Measurements from ENCODE around the gene PSME1. TPM values are rescaled to one million over a fixed set of nuclear protein-coding genes. Genes with fewer than 3 reads are reported as not detected.

The PSME1 gene
- polyA plus RNA-seq, 1 donor from 2014 or later = 55.8 TPM

GRCh38 chr14:24181371-24182077, 45.5 kb downstream of the PSME1 start:
- no peak for TF ChIP-seq REST (IDR thresholded peaks at IDR 0.05; ENCODE audit: borderline replicate concordance)
- no peak for TF ChIP-seq EZH2 (IDR thresholded peaks at IDR 0.05; ENCODE audit: borderline replicate concordance, insufficient read depth, low read length, poor library complexity, severe bottlenecking)
- no peak for TF ChIP-seq MXI1 (conservative IDR thresholded peaks at IDR 0.05; ENCODE audit: poor library complexity, severe bottlenecking)
- no peak for TF ChIP-seq POLR2AphosphoS5 (IDR thresholded peaks at IDR 0.05)
- TF ChIP-seq, protein P1, sequence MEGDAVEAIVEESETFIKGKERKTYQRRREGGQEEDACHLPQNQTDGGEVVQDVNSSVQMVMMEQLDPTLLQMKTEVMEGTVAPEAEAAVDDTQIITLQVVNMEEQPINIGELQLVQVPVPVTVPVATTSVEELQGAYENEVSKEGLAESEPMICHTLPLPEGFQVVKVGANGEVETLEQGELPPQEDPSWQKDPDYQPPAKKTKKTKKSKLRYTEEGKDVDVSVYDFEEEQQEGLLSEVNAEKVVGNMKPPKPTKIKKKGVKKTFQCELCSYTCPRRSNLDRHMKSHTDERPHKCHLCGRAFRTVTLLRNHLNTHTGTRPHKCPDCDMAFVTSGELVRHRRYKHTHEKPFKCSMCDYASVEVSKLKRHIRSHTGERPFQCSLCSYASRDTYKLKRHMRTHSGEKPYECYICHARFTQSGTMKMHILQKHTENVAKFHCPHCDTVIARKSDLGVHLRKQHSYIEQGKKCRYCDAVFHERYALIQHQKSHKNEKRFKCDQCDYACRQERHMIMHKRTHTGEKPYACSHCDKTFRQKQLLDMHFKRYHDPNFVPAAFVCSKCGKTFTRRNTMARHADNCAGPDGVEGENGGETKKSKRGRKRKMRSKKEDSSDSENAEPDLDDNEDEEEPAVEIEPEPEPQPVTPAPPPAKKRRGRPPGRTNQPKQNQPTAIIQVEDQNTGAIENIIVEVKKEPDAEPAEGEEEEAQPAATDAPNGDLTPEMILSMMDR (IDR thresholded peaks at IDR 0.05; ENCODE audit: poor library complexity, severe bottlenecking) = no peak
- no peak for TF ChIP-seq SMC3 (conservative IDR thresholded peaks at IDR 0.05; ENCODE audit: poor library complexity)
- TF ChIP-seq TAF1 (IDR thresholded peaks at IDR 0.05; ENCODE audit: low read depth) = no peak
- no peak for TF ChIP-seq EP300 (conservative IDR thresholded peaks at IDR 0.05; ENCODE audit: poor library complexity, severe bottlenecking)
- no peak for TF ChIP-seq RAD21 (conservative IDR thresholded peaks at IDR 0.05)
- no peaks in the 10 kb centered on the region for H3K9me2 ChIP-seq (ENCODE audit: insufficient read depth, low read length)
- H3K4me2 ChIP-seq (ENCODE audit: low read length) = no peak overlapping the region
- H3K4me3 ChIP-seq (ENCODE audit: low read length) = no peak overlapping the region
- no peak overlapping the region for H3K9ac ChIP-seq (ENCODE audit: low read length)
- no peak overlapping the region for H3K27ac ChIP-seq (ENCODE audit: low read length)
- no peaks in the 10 kb centered on the region for H3K27me3 ChIP-seq (ENCODE audit: insufficient read depth, low read depth, low read length)
- H4K20me1 ChIP-seq (ENCODE audit: insufficient read depth) = no peaks in the 10 kb centered on the region
- H3K36me3 ChIP-seq (ENCODE audit: insufficient read depth, low read length) = no peaks in the 10 kb centered on the region
- H3F3A ChIP-seq (ENCODE audit: insufficient read depth, low read length, poor library complexity, severe bottlenecking) = no peaks in the 10 kb centered on the region
- H2AFZ ChIP-seq (ENCODE audit: low read depth, low read length) = no peak overlapping the region
- H3K79me2 ChIP-seq (replicated peaks; ENCODE audit: insufficient read depth, low read length) = no peaks in the 10 kb centered on the region
- H3K9me3 ChIP-seq (ENCODE audit: low read length) = no peaks in the 10 kb centered on the region

GRCh38 chr14:24182110-24182882, 46.3 kb downstream of the PSME1 start:
- TF ChIP-seq, protein P1 (IDR thresholded peaks at IDR 0.05; ENCODE audit: poor library complexity, severe bottlenecking) = no peak
- TF ChIP-seq TAF1 (IDR thresholded peaks at IDR 0.05; ENCODE audit: low read depth) = no peak
- TF ChIP-seq POLR2AphosphoS5 (IDR thresholded peaks at IDR 0.05) = no peak
- no peak for TF ChIP-seq RAD21 (conservative IDR thresholded peaks at IDR 0.05)
- no peak for TF ChIP-seq MXI1 (conservative IDR thresholded peaks at IDR 0.05; ENCODE audit: poor library complexity, severe bottlenecking)
- Histone ChIP-seq H3K27me3 (ENCODE audit: insufficient read depth, low read depth, low read length) (no peaks in the 10 kb centered on the region), H3F3A (ENCODE audit: insufficient read depth, low read length, poor library complexity, severe bottlenecking) (no peaks in the 10 kb centered on the region), H3K79me2 (replicated peaks; ENCODE audit: insufficient read depth, low read length) (no peaks in the 10 kb centered on the region), H3K4me2 (ENCODE audit: low read length) (no peak overlapping the region), H3K9me2 (ENCODE audit: insufficient read depth, low read length) (no peaks in the 10 kb centered on the region), H3K9me3 (ENCODE audit: low read length) (no peaks in the 10 kb centered on the region), H3K4me3 (ENCODE audit: low read length) (no peak overlapping the region), H2AFZ (ENCODE audit: low read depth, low read length) (no peak overlapping the region), H3K9ac (ENCODE audit: low read length) (no peak overlapping the region), H3K36me3 (ENCODE audit: insufficient read depth, low read length) (no peaks in the 10 kb centered on the region), H3K27ac (ENCODE audit: low read length) (no peak overlapping the region), H4K20me1 (ENCODE audit: insufficient read depth) (no peaks in the 10 kb centered on the region)

Data from neural cell (in vitro differentiated cells).